WERI-Rb-1 (cell line): ENCODE data around the gene GABRR3.

Experiments used
- DNase-seq: peaks from one replicate; pipeline ENCODE4 v3.0.0-alpha.2; 2020
- H3K27ac ChIP-seq: fragments of 250-450 bp; sonication (Bioruptor Pico); 2 replicates; pipeline ENCODE4 v1.5.1; 2020; ENCODE audit warnings: mild to moderate bottlenecking, moderate library complexity
- H3K27me3 ChIP-seq: fragments of 250-450 bp; sonication (Bioruptor Pico); 2 replicates; pipeline ENCODE4 v1.5.1; 2021; ENCODE audit warnings: mild to moderate bottlenecking, low read depth, moderate library complexity; ENCODE audit not compliant: insufficient read depth, severe bottlenecking
- H3K36me3 ChIP-seq: fragments of 250-450 bp; sonication (Bioruptor Pico); 2 replicates; pipeline ENCODE4 v1.5.1; 2020; ENCODE audit warnings: mild to moderate bottlenecking, moderate library complexity
- H3K4me3 ChIP-seq: 2 replicates; pipeline ENCODE4 v1.5.1; 2011; ENCODE audit warnings: low read depth, mild to moderate bottlenecking, control low read depth, low read length
- H3K9me3 ChIP-seq: fragments of 250-450 bp; sonication (Bioruptor Pico); 2 replicates; pipeline ENCODE4 v1.5.1; 2021; ENCODE audit warnings: mild to moderate bottlenecking, moderate library complexity; ENCODE audit not compliant: severe bottlenecking
- TF ChIP-seq, protein P1 (sequence below): IDR thresholded peaks from 2 replicates; pipeline ENCODE4 v1.5.1; 2011; ENCODE audit warnings: low read depth, mild to moderate bottlenecking, control low read depth, inconsistent platforms, low read length

Gene GABRR3

DNA sequence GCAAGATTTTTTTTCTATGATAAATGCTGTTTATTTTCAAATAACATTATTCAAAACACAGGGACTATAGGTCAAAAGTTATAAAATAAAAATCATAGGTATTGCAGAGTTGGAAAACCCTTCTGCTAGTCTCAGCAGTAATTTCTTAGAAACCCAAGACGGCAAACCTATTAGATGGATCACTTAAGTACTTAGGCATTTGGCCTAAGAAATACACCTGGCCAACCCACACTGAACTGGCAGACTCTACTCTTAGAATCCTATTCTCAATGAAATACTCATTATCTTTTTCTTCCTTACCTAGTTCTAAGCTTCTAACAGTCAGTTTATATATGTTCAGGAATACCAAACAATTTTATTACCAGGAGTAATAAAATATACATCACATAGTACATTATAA, 32.4 kb downstream of the GABRR3 start:
- DNase-seq: no peak
- Histone ChIP-seq H3K27me3 (no peaks in the 10 kb centered on the region), H3K36me3 (no peaks in the 10 kb centered on the region), H3K4me3 (no peak overlapping the region), H3K27ac (no peak overlapping the region), H3K9me3 (no peaks in the 10 kb centered on the region)
- TF ChIP-seq, protein P1, sequence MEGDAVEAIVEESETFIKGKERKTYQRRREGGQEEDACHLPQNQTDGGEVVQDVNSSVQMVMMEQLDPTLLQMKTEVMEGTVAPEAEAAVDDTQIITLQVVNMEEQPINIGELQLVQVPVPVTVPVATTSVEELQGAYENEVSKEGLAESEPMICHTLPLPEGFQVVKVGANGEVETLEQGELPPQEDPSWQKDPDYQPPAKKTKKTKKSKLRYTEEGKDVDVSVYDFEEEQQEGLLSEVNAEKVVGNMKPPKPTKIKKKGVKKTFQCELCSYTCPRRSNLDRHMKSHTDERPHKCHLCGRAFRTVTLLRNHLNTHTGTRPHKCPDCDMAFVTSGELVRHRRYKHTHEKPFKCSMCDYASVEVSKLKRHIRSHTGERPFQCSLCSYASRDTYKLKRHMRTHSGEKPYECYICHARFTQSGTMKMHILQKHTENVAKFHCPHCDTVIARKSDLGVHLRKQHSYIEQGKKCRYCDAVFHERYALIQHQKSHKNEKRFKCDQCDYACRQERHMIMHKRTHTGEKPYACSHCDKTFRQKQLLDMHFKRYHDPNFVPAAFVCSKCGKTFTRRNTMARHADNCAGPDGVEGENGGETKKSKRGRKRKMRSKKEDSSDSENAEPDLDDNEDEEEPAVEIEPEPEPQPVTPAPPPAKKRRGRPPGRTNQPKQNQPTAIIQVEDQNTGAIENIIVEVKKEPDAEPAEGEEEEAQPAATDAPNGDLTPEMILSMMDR: no peak

DNA sequence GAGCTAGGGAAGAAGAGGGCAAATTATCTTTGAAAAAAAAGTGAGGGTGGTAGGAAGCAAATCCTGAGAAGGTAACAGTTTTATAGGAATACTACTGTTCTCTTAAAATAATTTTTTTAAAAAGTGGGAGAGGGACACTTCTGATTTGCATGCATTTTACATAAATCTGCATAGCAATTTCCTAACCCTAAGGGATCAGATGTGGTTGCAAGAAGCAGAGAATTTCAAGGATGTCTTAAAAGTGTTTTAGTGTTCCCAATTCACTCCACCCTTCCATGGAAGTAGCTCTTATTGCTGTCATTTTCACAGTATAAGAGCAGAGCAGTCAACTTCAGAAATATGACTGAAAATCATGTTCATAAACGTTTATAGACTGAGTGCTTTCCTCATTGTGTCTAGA, 35.1 kb downstream of the GABRR3 start:
- DNase-seq: no peak
- no peaks in the 10 kb centered on the region for H3K27me3 ChIP-seq
- H3K4me3 ChIP-seq: no peak overlapping the region
- TF ChIP-seq, protein P1: no peak
- H3K27ac ChIP-seq: no peak overlapping the region
- H3K9me3 ChIP-seq: no peaks in the 10 kb centered on the region
- no peaks in the 10 kb centered on the region for H3K36me3 ChIP-seq

DNA sequence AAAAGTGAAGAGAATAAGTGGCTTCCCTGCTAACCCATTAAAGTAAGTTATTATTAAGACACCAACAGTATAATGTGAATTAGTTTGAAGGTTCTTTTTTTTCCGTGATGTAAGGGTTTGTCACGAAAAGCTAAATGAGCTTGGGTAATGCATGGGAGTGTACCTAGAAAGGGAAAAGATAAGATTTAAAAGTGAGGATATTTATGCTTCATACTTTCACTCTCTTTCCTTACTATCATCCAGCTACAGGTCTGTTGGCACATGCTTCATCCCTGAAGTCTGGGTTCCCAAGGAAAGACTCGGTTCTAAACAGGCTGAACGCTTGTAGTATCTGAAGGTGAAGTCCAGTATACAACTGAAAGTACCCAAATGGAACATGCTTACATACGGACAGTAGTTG, 36.0 kb downstream of the GABRR3 start:
- H3K36me3 ChIP-seq: no peaks in the 10 kb centered on the region
- TF ChIP-seq, protein P1: no peak
- H3K4me3 ChIP-seq: no peak overlapping the region
- DNase-seq: no peak
- H3K27me3 ChIP-seq: no peaks in the 10 kb centered on the region
- H3K27ac ChIP-seq: no peak overlapping the region
- H3K9me3 ChIP-seq: no peaks in the 10 kb centered on the region

DNA sequence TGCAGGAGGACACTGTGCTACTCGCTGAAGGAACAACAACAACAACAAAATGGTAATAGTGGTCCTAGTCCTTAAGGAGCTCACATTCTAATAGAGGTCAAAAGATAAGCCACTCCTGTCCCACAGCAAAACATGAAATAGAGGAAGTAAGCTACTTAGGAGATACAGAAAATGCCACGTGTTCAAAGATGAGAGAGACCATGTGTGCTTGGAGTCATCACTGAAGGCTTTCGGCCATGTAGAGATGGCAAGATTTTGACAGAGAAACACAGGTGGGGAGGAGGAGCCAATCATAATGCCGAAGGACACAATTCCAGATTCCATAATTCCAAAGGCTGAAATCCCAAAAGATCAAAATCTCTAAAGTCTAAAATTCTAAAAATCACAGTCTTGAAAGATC, 38.1 kb downstream of the GABRR3 start:
- DNase-seq: no peak
- Histone ChIP-seq H3K27me3 (no peaks in the 10 kb centered on the region), H3K27ac (no peak overlapping the region), H3K4me3 (no peak overlapping the region), H3K9me3 (no peaks in the 10 kb centered on the region), H3K36me3 (no peaks in the 10 kb centered on the region)
- TF ChIP-seq, protein P1: no peak

DNA sequence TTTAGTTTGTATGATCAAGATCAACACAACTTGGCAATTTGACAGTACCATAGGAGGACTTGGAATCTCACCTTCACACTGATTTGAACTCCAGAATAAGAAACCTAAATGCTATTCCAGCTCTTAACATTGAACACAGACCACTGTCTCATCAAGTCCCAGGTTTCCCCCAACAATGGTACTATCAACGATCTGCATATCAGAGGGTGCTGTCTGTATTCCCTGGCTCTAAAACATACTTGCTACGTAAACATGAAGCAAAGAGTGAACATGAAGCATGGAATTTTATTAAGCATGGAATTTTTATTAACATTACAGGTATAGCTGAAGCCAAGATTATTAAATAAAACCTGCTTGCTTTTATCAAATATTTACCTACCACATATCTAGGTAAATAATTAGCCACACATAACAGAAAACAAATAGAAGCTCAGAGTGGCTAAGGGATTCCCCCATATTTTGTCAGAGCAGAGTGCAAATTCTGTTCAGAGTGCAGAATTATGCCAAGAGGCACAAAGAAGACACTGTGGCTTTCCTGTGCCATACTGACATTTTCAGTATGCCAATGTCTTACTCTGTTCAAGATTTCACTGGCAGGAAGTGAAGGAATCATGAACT, 40.7 kb downstream of the GABRR3 start:
- DNase-seq: no peak
- H3K27me3 ChIP-seq: no peaks in the 10 kb centered on the region
- no peaks in the 10 kb centered on the region for H3K36me3 ChIP-seq
- TF ChIP-seq, protein P1: no peak
- H3K9me3 ChIP-seq: no peaks in the 10 kb centered on the region
- H3K27ac ChIP-seq: no peak overlapping the region
- no peak overlapping the region for H3K4me3 ChIP-seq

DNA sequence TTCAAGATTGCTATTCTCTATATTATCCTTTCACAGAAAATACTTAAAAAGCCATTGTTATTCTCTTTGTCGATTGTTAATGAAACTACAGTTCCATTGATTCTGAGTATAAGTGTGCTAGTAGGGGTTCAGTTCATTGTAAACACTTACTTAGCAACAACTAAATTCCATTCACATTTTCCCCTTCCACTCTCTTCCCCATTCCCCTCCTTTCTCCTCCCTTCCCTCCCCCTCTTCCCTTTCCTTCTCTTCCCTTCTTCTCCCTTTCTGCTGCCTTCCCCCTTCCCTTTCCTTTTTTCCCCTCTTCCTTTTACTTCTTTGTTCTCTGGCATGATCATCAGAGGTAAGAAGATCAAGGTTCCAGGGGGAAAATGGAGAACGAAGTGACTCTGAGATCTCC, 41.6 kb downstream of the GABRR3 start:
- H3K36me3 ChIP-seq: no peaks in the 10 kb centered on the region
- TF ChIP-seq, protein P1: no peak
- no peaks in the 10 kb centered on the region for H3K27me3 ChIP-seq
- no peak overlapping the region for H3K27ac ChIP-seq
- no peak for DNase-seq
- no peak overlapping the region for H3K4me3 ChIP-seq
- H3K9me3 ChIP-seq: peaks cover 2% of the 10 kb centered on the region
